Mesenteric fat pad (tissue), 1 donor: ENCODE data around the gene CTAG2. TPM values are rescaled to one million over a fixed set of nuclear protein-coding genes. Genes with fewer than 3 reads are reported as not detected.
"Not testable (repeated sequence)": the region's sequence is repeated elsewhere in the genome, so short reads cannot be mapped to it uniquely, and the experiment has no call there.

ENCODE experiments used
- DNase-seq: peaks from one replicate; pipeline ENCODE4 v3.0.0-alpha.2; 2020; ENCODE audit warnings: low spot score
- long read RNA-seq: library from polyadenylated mRNA; unstranded; transcript quantifications from one replicate; pipeline ENCODE4 v2.0.0, GENCODE V29; 2020
- total RNA-seq: library from RNA; stranded (reverse); fragmentation: NEBNext Ultra II Directional; extraction: Animal tissue kit (Norgen Biotek cat#: 25700); gene quantifications from one replicate; pipeline ENCODE4 v1.2.1, GENCODE V29; 2021
- donor health status: DM: yes; HTN: yes; CAD: no.

CTAG2 gene
- not detected for total RNA-seq
- long read RNA-seq = 0 reads

DNA sequence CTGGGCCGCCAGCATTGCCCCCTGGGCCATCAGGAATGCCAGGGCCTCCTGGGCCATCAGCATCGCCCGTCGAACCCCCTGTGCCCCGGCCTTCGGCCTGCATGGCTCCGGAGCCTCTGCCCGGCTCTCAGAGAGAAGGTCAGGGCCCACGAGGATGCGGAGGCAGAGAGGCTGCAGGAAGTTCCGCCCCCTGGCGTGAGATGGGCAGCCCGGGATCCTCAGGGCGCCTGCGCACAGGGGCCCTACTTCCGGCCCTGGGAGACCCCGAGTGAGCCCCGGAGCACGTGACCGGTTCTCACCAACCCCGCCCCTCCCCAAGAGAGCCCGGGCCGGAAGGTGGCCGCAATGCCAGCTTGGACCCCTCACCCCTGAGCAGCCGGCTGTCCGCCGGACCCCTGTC lies at the start of gene CTAG2:
Gene CTAG2 (minus strand): TSS at position 167 of the 400 bp plus-strand sequence. CDS start 64 bp downstream, at position 103.
- DNase-seq = not testable (repeated sequence)

DNA sequence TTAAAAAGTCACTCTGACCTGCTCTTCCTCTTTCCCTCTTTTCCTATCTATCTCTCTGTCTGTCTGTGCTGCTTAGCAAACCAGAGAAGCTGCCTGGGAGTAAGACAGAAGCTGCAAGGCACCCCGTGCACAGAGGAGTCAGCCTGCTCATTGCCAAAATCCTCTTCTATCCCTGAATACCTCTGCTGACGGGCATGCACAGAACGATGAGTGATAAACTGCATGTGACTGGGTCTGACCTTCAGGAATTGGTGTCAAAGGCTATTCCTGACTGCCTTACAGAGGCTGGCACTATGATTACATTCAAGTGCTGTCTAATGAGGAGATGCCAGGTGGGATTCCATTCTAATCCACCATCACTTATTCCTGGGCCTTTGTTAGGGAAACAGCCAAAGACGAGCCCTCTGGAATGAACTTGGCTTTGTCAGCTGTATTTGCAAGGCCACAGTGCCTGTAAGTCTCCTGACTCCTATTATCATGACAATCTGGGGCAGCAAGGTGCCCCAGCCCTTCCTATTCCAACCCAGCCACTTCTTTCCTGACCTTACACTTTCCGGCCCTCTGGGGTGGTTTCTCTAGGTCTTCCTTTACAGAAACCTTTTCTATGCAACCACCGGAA lies 45.4 kb upstream of the CTAG2 start:
- no peak for DNase-seq

DNA sequence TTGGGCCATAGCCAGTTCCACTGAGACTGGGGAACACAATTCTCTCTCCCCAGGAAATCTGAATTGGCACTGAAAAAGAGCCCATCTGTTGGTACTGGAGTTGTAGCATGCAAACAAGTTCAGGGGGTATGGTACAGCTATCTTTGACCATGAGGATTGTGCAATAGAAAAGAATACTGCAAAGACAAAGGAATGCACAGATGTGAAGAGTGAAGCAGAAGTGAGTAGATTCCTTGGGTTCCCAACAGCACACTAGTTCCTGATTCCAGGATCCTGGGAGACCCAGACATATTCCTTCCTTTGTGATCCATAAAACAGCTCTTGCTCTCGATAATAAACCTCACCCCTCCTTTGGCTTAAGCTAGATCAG lies 43.3 kb upstream of the CTAG2 start:
- DNase-seq = no peak

DNA sequence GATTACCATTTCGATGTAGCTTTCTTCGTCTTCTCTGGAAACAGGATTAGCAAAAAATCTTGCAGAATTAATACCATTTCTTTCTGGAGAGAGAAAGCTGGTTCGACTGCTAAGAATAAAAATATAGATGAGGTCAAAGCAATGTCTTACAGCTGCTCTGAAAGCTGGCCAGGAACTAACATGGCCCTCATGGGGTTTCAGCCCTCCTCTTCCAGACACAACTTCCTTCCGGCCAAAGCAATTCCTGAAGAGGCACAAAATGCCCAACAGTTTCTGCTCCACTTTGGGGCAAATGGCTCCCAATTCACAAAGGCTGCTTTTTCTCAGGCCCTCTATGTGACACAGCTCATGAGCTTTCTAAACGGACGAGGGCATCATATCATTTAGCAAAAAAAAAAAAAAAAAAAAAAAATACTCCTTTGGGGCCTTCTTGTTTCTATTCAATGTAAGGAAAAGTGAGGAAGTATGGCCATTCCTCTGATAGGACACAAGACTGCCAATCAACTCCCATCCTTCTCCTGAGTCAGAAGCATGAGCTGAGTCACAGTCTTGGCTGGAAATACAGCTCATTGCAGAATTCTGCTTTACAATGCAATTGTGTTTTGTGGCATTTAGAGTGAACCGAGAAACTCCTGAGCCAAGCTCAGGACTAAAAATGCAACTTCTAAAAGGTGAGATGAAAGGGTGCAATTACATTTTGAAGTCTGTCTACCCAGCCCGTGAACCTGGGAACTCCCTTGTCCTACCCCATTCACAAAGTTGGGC lies 42.7 kb upstream of the CTAG2 start:
- DNase-seq = no peak

DNA sequence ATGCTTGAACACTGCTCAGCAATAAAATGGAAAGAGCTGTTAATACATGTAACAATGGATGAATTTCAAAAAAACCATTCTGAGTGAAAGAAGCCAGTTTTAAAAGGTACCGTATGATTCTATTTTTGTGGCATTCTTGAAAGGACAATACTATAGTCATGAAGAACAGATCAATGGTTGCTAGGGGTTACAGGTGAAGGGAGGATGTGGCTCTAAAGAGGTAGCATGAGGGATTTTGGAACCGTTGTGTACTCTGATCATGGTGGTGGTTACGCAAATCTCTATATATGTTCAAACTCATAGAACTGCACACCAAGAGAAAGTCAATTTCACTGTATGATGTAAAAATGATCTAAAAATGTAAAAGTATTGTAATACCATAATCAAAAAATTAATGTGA lies 40.0 kb upstream of the CTAG2 start:
- DNase-seq = no peak

DNA sequence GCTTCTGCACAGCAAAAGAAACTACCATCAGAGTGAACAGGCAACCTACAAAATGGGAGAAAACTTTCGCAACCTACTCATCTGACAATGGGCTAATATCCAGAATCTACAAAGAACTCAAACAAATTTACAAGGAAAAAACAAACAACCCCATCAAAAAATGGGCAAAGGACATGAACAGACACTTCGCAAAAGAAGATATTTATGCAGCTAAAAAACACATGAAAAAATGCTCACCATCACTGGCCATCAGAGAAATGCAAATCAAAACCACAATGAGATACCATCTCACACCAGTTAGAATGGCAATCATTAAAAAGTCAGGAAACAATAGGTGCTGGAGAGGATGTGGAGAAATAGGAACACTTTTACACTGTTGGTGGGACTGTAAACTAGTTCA lies 37.1 kb upstream of the CTAG2 start:
- not testable (repeated sequence) for DNase-seq

DNA sequence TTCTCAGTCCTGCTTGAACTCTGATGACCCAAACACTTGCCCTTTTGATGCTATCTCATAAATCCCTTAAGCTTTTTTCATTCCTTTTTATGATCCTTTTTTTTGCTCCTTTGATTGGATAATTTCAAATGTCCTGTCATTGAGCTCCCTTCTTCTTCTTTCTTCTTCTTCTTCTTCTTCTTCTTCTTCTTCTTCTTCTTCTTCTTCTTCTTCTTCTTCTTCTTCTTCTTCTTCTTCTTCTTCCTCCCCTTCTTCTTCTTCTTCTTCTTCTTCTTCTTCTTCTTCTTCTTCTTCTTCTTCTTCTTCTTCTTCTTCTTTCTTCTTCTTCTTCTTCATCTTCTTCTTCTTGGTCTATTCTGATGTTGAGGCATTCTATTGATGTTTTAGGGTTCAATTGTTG lies 18.7 kb upstream of the CTAG2 start:
- not testable (repeated sequence) for DNase-seq

DNA sequence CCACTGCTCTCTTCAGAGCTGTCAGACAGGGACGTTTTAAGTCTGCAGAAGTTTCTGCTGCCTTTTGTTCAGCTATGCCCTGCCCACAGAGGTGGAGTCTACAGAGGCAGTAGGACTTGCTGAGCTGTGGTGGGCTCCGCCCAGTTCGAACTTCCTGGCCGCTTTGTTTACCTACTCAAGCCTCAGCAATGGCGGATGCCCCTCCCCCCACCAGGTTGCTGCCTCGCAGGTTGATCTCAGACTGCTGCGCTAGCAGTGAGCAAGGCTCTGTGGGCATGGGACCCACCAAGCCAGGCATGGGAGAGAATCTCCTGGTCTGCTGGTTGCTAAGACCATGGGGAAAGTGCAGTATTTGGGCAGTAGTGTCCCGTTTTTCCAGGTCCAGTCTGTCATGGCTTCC lies 17.5 kb upstream of the CTAG2 start:
- not testable (repeated sequence) for DNase-seq

DNA sequence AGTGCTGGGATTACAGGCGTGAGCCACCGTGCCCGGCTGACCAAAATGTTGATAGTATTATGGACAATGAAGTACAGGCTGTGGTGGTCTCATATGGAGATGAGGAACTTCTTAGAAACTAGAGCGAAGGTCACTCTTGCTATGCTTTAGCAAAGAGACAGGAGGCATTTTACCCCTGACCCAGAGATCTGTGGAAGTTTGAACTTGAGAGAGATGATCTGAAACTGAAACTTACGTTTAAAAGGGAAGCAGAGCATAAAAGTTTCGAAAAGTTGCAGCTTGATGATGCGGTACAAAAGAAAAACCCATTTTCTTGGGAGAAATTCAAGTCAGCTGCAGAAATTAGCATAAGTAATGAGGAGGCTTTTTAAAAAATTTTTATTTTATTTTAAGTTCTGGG lies 8.5 kb upstream of the CTAG2 start:
- no peak for DNase-seq

DNA sequence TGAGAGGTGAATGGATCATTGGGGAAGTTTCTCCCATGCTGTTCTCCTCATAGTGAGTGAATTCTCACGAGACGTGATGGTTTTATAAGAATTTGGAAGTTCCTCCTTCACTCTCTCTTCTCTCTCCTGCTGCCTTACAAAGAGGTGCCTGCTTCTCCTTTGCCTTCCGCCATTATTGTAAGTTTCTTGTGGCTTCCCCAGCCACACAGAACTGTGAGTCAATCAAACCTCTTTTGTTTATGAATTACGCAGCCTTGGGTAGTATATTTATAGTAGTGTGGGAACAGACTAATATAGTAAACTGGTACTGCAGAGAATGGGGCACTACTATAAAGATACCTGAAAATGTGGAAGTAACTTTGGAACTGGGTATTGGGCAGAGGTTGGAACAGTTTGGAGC lies 7.8 kb upstream of the CTAG2 start:
- no peak for DNase-seq

DNA sequence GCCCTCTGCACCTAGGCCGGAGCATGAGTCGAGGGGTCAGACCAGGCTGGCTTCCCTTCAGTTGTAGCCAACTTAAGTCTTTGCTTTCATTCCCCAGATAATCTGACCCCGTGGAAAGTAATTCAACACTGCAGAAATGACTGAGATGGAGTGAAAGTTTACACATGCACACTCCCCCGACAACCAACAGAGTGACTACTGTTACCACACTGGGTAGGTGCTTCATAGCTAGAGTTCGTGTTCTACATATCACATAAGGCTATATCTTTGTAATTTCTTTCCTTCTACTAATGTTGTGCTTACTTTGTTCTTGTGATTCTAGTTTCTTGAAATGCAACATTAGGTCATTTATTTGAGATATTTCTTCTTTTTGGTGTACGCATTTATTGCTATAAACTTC lies 7.2 kb upstream of the CTAG2 start:
- no peak for DNase-seq

DNA sequence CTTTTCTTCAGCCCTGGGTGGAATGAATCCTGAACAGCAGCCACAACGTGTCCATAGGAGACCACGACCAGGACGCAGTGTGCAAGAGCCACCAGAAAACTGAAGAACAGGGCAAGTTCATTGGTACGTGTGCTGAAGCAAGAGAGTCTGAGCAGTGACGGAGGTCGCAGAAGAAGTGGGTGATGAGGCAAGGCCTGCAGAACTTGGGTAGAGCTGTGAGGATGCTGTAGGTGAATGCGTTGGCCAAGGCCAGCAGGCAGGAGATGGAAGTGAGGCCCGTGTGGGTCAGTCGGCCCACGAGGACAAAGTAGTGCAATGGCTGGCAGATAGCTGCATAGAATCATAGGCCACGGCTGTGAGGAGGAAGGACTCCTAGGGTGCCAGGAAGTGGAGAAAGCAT lies 5.6 kb upstream of the CTAG2 start:
- no peak for DNase-seq

DNA sequence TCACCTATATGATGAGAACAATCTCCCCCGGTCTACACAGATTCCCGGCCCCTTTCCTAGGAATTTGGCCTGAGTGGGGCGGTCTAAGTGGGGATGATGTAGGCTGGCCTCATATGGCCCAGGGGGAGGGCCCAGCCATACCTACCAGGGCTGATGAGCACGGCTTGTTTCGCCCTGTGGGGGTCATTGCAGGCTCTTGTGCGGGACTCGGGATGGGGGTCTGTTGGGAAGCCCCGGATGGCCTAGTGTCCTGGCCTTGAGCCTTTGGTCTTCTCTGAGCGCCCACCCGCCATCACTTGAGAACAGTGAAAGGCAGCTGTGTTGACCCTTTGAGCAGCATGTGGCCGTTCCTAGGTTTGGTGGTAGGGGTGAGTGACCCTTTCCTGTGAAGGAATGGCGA lies 4.8 kb upstream of the CTAG2 start:
- no peak for DNase-seq

DNA sequence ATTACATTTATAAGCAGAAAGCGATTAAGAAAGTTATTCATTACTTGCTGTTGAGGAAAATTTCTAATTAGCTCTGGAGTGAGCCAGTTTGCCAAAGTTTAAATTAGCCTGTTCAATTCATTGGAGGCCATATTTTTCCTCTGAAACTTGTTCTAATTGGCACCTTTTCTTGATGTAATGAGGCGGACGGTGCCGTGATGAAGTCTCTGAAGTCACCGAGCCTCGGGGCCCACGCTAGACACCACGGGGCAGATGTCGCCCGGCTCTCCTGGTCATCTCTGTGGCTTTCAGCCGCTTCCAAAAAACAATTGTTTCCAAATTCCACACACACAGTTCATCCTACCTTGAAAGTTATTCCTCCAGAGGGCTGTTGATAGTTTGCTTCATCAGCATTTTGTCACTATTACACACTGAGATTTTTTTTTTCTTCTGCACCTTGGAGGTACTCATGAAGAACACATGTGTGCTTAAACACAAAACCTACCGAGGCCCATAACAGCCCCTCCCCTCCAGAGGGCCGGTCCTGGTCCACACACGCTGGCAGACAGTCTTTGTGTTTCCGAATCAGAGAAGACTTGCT lies 3.9 kb upstream of the CTAG2 start:
- DNase-seq = no peak

DNA sequence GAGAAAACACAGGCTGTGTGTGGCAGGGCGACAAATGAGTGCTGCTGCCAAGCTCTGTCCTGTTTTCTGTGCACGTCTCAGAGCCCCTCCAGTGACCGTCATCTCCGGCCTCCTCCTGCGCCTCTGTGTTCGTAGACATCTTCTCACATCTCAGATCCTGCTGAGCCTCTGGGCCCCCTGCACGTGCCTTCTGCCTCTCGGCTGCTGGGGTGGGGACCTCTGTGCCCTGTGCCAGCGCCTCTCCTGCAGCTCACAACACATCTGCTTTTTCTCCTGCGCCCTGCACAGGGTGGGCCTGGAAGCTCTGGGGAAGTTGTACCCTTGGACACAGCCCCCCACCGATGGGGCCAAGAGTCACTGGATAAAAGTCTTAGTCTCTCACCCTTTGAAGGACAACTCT lies 2.4 kb upstream of the CTAG2 start:
- no peak for DNase-seq

DNA sequence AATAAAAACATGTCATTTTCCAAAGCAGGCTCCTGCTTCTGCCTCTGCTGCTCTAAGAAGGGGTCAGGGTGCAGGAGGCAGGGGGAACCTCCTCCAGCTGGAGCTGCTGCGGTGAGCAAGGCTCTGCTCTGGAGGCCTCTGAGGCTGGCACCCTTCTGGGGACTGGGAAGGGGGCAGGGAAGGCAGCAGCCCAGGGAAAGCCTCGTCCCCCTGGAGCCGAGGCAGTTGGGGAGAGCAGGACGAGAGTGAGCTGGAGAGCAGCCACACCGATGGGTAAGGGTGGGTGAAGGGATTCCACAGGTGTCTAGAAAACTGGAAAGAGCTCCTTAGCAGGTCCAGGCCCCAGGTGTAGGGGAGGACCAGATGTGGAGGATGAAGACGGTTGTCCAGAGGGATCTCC lies 2.0 kb upstream of the CTAG2 start:
- DNase-seq = no peak

DNA sequence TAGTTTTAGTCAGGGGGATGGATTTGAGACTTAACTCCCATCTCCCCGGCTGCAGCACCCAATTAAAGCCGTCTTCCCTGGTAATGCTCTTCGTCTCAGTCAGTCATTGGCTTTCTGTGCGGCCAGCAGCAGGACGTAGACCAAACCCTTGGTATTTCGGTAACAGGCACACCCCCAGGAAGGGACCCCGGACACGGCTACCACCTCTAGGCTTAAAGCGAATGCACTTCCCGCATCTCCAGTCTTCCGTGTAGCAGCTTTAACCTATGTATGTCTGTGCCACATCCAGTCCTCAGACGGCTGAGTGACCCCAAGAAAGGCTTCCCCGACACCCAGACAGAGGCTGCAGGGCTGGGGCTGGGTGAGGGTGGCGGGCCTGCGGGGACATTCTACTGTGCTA lies 1.5 kb upstream of the CTAG2 start:
- DNase-seq = no peak

DNA sequence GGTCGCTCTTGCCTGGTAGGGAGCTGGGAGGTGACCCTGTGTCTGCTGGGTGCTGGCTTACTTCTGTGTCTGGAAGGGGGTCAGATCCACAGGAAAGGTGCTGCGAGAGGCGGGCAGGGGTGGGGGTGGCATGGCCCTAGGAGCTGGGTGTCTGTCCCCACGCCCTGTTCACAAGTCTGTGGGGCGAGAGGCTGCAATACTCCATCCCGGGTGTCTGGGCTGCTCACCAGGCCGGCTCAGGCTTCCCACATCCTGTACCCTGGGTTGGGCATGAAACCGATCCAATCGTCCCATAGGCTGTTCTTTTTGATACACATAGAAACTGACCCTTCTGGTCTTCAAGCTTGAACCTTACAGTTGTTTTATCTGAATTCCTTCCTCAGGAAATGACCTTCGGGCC lies 993 bp upstream of the CTAG2 start:
- no peak for DNase-seq

DNA sequence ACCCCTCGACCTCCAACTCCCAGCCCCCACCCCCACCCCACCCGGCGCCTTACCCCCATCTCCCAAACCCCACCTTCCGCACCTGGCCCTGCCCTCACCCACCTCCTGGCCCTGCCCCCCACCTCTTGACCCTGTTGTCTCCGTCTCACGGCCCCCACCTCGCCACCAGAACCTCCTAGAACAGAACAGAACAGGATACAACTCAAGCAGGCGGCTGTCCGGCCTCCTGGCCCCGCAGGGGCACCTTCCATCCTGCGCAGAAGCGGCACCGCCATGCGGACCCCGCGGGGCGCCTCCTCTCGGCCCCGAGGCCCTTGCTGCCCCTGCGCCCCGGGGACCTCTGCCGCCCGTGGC lies 354 bp downstream of the CTAG2 start:
- DNase-seq = no peak

DNA sequence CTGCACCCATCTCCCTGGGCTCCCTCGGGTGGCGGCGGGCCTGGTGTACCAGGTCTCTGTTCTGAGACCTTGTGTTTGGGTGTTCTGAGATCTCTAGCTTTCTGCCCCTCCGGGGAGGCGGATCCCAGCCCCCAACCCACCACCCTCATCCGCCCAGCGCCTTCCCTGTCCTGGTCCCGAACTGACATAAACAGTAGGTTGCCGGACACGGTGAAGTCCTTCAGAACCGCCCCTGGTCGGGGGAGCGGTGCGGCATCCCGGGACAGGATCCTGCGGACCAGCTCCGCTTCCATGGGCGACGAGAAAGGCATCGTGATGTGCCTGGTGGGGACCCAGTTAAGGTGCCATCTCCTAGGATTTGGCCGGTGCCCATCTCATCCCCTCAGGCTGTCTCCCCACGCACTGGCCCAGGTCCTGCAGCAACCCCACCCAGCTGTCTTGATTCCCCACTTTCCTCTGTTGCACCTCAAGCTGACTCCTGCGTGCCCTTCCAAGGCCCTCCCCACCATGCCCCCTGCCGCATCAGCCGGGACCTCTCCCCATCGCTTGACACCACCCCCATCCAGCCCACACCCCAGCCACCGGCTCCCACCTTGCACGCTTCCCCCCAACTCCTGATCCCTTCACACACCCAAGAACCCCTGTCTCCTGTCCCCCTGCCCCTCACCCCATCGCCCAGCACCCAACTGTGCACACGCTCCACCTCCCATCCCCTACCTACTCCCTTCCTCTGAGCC lies 900 bp downstream of the CTAG2 start:
- DNase-seq = no peak

DNA sequence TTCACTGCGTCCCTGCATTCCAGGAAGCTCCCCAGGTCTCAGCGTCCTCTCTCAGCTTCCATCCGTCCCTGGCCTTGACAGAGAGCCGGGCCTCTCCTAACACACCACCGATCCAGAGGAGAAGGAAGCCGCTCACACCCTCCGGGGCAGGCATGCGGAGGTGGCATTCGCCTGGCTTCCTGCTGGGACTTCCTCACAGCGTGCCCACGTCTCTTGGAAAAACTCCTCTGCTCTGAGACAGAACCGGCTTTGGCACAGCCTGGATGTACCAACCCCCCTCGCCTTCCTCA lies 3.2 kb downstream of the CTAG2 start:
- DNase-seq = peak; percentile 68

DNA sequence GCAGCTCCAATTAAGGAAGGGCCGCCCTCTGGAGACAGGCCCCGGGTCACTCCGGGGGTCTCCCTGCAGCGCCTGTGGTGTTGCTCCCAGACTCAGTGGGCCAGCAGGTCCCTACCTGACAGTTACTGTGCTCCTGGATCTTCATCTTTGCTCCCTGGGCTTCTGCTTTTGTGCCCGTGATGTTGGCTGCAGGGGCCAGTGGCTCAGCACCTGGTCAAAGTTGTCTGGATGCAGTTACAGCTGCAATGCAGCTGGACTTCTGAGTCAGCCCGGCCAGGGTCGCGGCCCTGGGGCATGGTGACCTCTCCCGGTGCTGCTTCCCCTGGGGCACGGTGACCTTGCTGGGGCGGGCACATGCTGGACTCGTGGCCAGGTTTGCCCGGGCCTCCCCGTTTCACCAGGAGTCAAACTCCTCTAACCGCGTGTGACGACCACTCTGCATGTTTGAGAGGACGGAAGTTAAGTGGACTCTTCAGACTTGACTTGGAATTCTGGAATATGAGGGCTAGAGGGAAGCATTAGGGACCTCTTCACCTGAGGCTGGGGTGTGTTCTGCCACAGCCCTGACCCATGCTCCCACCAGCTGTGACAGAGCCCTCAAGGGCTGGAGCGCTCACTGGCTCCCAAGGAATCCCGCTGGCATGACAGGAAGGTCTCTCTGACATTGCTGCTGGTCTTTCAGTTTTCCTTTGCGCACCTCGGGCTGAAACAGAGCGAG lies 3.7 kb downstream of the CTAG2 start:
- peak; percentile 81 for DNase-seq
